GM12874 (cell line): ENCODE results near the gene TNIK.

Experiments used
- TF ChIP-seq, protein P1 (sequence below): IDR thresholded peaks from 2 replicates; pipeline ENCODE4 v1.5.1; 2011; ENCODE audit warnings: low read depth, mild to moderate bottlenecking, control low read depth, low read length, moderate library complexity; ENCODE audit not compliant: insufficient read depth

The TNIK gene

GRCh38 chr3:171268677-171269076, 191.5 kb downstream of the TNIK start:
- TF ChIP-seq, protein P1, sequence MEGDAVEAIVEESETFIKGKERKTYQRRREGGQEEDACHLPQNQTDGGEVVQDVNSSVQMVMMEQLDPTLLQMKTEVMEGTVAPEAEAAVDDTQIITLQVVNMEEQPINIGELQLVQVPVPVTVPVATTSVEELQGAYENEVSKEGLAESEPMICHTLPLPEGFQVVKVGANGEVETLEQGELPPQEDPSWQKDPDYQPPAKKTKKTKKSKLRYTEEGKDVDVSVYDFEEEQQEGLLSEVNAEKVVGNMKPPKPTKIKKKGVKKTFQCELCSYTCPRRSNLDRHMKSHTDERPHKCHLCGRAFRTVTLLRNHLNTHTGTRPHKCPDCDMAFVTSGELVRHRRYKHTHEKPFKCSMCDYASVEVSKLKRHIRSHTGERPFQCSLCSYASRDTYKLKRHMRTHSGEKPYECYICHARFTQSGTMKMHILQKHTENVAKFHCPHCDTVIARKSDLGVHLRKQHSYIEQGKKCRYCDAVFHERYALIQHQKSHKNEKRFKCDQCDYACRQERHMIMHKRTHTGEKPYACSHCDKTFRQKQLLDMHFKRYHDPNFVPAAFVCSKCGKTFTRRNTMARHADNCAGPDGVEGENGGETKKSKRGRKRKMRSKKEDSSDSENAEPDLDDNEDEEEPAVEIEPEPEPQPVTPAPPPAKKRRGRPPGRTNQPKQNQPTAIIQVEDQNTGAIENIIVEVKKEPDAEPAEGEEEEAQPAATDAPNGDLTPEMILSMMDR = no peak

DNA sequence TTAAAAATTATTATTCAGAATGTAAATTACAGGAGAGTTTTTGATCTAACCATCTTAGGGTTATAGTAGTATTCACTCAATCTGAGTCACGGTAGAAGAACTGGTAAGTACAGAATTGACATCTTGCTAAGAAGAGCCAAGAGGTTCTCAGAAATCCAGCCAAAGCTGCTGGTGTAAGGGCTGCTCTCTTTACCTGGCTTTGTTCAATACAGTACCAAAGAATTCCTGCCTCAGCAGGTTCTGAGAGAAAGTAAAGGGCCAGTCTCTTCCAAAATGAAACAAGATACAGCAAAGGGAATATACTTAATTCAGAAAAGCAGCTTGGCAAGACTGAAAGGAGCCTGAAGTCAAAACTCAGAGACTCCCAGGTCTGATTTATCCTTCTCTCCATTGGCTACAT, 193.1 kb downstream of the TNIK start:
- TF ChIP-seq, protein P1 = no peak

GRCh38 chr3:171266740-171267073, 193.5 kb downstream of the TNIK start:
- TF ChIP-seq, protein P1 = no peak

DNA sequence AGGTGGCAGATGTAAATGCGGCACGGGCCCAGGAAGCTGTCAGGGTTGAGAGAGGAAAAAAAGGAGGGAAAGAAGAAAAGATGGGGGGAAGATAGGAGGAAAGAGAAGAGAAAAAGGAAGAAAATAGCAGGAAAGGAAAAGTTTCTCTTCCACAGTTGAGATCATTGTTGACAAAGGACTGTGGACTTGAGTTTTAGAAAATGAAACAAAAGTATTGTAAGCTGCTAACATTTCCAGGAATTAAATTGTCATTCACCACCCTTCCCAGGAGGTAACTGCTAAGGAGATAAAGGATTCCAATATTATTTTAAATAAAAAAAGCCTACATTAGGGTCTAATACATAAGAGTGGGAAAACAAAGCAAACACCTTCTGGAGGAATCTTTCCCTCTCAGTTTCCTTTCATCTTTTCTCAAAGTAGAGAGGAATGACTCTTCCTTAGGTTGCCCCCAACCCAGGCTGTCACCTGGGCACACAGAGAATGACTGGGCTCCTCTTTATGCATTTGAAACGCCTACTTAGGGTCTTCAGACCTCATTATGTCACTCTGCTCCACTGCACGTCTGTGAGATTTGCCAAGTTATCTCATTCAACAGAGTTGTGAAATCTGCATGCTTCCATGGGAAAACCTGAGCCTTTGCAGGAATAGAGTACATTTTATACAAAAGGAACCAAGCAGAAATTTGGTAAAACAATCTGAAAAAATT, 194.0 kb downstream of the TNIK start:
- TF ChIP-seq, protein P1 = no peak

DNA sequence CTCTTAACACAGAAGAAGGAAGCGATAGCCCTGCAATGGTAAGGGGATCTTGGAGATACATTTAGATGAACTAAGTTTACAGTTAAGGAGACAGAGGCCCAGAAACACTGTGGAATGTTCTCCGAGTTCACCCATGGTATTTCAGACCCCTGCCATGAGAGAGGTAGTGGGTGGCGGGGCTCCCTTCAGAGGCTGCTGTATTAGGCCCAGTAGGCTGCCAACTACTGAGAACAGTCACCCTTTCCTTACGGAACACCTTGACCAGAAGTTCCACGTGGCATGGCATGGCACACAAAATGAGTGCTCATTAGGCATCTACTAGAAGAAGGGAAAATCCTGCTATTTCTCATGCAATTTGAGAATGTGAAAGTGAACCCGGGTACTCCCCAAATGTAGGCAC, 195.4 kb downstream of the TNIK start:
- TF ChIP-seq, protein P1 = no peak

- TF ChIP-seq, protein P1 = no peak
These were observed 197.8 kb downstream of the TNIK start for GRCh38 chr3:171262431-171262830.

DNA sequence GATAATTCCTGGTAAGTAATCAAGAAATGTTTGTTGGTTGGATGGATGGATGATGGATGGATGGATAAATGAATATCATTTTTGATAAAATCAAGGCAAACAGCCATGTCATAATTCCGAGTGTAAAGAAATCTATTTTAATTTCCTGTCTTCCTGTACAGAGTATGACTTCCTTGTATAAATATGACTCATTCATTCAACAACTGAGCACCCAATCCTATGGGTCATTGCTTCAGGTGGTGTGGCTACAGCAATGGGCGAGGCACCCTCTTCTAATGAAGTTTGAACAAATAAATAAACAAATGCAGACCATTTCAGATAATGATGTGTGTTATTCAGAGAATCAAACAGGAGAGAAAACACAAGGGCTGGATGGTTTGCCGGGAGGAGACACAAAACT, 198.7 kb downstream of the TNIK start:
- TF ChIP-seq, protein P1 = no peak
